Mesothelial cell of epicardium (in vitro differentiated cells): ENCODE measurements around the gene XNDC1N. TPM values are rescaled to one million over a fixed set of nuclear protein-coding genes. Genes with fewer than 3 reads are reported as not detected.
"Not testable (repeated sequence)": the region's sequence is repeated elsewhere in the genome, so short reads cannot be mapped to it uniquely, and the experiment has no call there.

Source experiments
- DNase-seq, 2 experiments: peaks; one replicate each; pipeline ENCODE4 v3.0.0; 2021; ENCODE audit warnings: low spot score in 2 of 2; ENCODE audit not compliant: unreplicated experiment in 2 of 2
- H3K27ac Mint-ChIP-seq: 2 replicates; pipeline ENCODE4 v1.8.0; 2021; ENCODE audit warnings: mixed read lengths
- H3K27me3 Mint-ChIP-seq: 2 replicates; pipeline ENCODE4 v1.8.0; 2021; ENCODE audit warnings: low read depth, mixed read lengths
- H3K36me3 Mint-ChIP-seq: 2 replicates; pipeline ENCODE4 v1.8.0; 2021; ENCODE audit warnings: mixed read lengths
- H3K4me1 Mint-ChIP-seq: 2 replicates; pipeline ENCODE4 v1.8.0; 2021; ENCODE audit warnings: mixed read lengths
- H3K4me3 Mint-ChIP-seq: 2 replicates; pipeline ENCODE4 v1.8.0; 2021; ENCODE audit warnings: mild to moderate bottlenecking, moderate library complexity, mixed read lengths
- H3K9me3 Mint-ChIP-seq: 2 replicates; pipeline ENCODE4 v1.8.0; 2021; ENCODE audit warnings: mixed read lengths
- total RNA-seq: library from RNA; stranded (reverse); gene quantifications from 3 replicates; pipeline ENCODE4 v1.2.1, GENCODE V29; 2021
- TF ChIP-seq, protein P1 (sequence below): fragments of 200-600 bp; sonication (generic); IDR thresholded peaks from one replicate; pipeline ENCODE4 v1.5.0; 2021; ENCODE audit warnings: antibody characterized with exemption; ENCODE audit not compliant: unreplicated experiment

The XNDC1N gene
- total RNA-seq, 1 donor from 2014 or later, result 16.8 TPM

DNA sequence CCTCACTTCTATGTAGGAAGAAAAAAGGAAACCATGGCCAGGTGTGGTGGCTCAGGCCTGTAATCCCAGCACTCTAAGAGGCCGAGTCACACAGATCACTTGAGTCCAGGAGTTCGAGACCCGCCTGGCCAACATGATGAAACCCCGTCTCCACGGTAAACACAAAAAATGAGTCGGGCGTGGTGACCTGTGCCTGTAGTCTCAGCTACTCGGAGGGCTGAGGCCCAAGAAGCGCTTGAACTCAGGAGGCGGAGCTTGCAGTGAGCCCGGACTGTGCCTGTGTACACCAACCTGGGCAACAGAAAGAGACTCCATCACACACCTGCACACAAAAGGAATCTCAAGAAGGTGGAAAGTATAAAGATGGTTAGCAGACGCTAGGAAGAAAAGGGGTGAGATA is 32.4 kb downstream of the XNDC1N start:
- H3K9me3 Mint-ChIP-seq, result peaks cover 34% of the 10 kb centered on the region
- H3K27ac Mint-ChIP-seq, result no peak overlapping the region
- no peak overlapping the region for H3K4me3 Mint-ChIP-seq
- no peaks in the 10 kb centered on the region for H3K4me1 Mint-ChIP-seq
- H3K27me3 Mint-ChIP-seq, result no peaks in the 10 kb centered on the region
- no peak for DNase-seq
- H3K36me3 Mint-ChIP-seq, result peaks cover 41% of the 10 kb centered on the region
- TF ChIP-seq, protein P1, sequence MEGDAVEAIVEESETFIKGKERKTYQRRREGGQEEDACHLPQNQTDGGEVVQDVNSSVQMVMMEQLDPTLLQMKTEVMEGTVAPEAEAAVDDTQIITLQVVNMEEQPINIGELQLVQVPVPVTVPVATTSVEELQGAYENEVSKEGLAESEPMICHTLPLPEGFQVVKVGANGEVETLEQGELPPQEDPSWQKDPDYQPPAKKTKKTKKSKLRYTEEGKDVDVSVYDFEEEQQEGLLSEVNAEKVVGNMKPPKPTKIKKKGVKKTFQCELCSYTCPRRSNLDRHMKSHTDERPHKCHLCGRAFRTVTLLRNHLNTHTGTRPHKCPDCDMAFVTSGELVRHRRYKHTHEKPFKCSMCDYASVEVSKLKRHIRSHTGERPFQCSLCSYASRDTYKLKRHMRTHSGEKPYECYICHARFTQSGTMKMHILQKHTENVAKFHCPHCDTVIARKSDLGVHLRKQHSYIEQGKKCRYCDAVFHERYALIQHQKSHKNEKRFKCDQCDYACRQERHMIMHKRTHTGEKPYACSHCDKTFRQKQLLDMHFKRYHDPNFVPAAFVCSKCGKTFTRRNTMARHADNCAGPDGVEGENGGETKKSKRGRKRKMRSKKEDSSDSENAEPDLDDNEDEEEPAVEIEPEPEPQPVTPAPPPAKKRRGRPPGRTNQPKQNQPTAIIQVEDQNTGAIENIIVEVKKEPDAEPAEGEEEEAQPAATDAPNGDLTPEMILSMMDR, result no peak

DNA sequence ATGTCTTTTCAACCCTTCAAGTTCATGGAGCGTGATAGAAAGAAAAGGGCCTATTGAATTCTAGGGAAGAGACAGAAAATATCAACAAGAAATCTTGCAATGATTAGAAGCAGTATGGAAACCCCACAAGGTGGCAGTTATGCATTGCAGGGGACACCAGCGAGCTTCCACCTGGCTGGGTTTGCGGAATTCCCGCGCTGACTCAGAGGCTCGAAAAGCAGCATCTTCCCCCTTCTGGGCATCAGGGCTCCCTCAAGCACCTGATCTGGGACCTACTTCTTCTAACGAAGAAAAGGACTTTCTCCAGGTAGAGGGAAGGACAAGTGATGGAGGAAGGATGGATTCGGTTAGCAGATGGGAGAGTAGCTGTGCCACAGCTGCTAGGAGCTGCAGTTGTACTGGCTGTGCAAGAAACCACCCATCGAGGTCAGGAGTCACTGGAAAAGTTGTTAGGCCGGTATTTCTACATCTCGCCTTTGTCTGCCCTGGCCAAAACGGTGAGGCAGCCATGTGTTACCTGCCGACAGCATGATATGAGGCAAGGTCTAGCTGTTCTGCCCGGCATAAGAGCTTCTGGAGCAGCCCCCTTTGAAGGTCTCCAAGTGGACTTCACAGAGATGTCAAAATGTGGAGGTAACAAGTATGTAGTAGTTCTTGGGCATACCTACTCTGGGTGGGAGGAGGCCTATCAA is 39.1 kb downstream of the XNDC1N start:
- Mint-ChIP-seq H3K9me3 (peaks cover 32% of the 10 kb centered on the region), H3K36me3 (peaks cover 34% of the 10 kb centered on the region)
- not testable (repeated sequence) for H3K27me3 Mint-ChIP-seq, H3K4me3 Mint-ChIP-seq, DNase-seq, H3K4me1 Mint-ChIP-seq, H3K27ac Mint-ChIP-seq

DNA sequence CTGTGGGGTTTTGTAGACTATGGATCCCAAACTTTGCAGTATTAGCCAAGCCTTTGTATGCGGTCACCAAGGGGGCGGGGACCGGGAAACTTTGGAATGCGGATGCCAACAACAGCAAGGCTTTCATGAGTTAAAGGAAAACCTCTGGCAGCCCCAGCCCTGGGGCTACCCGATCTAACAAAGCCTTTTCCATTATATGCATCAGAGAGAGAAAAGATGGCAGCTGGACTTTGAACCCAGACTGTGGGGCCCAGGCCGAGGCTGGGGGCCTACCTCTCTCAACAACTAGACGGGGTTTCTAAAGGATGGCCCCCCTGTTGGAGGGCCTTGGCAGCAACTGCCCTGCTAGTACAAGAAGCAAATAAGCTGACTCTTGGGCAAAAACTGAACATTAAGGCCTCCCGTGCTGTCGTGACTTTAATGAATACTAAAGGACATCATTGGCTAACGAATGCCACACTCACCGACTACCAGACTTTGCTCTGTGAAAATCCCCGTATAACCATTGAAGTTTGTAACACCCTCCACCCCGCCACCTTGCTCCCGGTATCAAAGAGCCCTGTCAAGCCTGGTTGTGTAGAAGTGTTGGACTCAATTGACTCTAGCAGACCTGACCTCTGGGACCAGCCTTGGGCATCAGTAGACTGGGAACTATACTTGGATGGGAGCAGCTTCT is 39.9 kb downstream of the XNDC1N start:
- peaks cover 27% of the 10 kb centered on the region for H3K36me3 Mint-ChIP-seq

DNA sequence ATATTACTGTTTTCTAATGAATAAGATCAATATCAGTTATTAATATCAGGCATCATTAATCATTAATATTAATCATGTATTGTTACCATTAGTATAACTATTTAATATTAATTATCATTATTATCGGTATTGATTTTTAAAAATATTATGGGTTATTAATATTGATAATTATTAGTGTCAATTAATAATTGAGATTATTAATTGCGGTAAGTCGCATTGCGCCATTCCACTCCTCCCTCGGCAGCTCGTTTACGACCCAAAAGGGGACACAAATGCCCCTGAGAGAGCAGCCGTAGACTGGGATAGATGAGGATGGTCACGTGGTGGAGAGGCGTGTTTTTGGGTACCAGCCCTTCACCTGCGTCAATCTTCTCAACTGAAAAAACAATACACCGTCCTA is 42.6 kb downstream of the XNDC1N start:
- H3K27ac Mint-ChIP-seq, H3K27me3 Mint-ChIP-seq, H3K4me1 Mint-ChIP-seq, DNase-seq, H3K4me3 Mint-ChIP-seq: not testable (repeated sequence)
- Mint-ChIP-seq H3K36me3 (peaks cover 23% of the 10 kb centered on the region), H3K9me3 (peaks cover 16% of the 10 kb centered on the region)

More for the DNA sequence above, 39.9 kb downstream of the XNDC1N start:
- H3K4me1 Mint-ChIP-seq, H3K4me3 Mint-ChIP-seq, H3K27me3 Mint-ChIP-seq, H3K27ac Mint-ChIP-seq, DNase-seq: not testable (repeated sequence)
- peaks cover 25% of the 10 kb centered on the region for H3K9me3 Mint-ChIP-seq

Other genes starting within 250 kb of the XNDC1N start
- gene DEFB108B, start 95.4 kb downstream of the XNDC1N start, total RNA-seq, result not detected in 3 replicates
- not detected in 3 replicates for gene DEFB131B, start 50.1 kb downstream of the XNDC1N start, total RNA-seq
- 48.3 to 55.4 TPM (median 52.2 TPM) in 3 replicates for gene RNF121, start 452 bp upstream of the XNDC1N start, total RNA-seq
- gene IL18BP, start 70.3 kb upstream of the XNDC1N start, total RNA-seq, result 18.4 to 20.9 TPM (median 18.6 TPM) in 3 replicates
- 317 to 334 TPM (median 327 TPM) in 3 replicates for gene NUMA1, start 151.9 kb upstream of the XNDC1N start, total RNA-seq
- gene LRRC51, start 152.3 kb upstream of the XNDC1N start, total RNA-seq, result 3.0 to 5.2 TPM (median 4.3 TPM) in 3 replicates
- gene LAMTOR1, start 174.7 kb upstream of the XNDC1N start, total RNA-seq, result 69.1 to 76.5 TPM (median 74.2 TPM) in 3 replicates
- gene TOMT, start 177.3 kb upstream of the XNDC1N start, total RNA-seq, result not detected in 3 replicates
- gene ANAPC15, start 184.1 kb upstream of the XNDC1N start, total RNA-seq, result 39.3 to 39.5 TPM (median 39.4 TPM) in 3 replicates
- gene FOLR3, start 207.1 kb upstream of the XNDC1N start, total RNA-seq, result not detected in 3 replicates